Measurements from ENCODE around the gene TSACC. TPM values are rescaled to one million over a fixed set of nuclear protein-coding genes. Genes with fewer than 3 reads are reported as not detected.

Gene TSACC
- total RNA-seq, 2 donors from 2014 or later, result not detected

DNA sequence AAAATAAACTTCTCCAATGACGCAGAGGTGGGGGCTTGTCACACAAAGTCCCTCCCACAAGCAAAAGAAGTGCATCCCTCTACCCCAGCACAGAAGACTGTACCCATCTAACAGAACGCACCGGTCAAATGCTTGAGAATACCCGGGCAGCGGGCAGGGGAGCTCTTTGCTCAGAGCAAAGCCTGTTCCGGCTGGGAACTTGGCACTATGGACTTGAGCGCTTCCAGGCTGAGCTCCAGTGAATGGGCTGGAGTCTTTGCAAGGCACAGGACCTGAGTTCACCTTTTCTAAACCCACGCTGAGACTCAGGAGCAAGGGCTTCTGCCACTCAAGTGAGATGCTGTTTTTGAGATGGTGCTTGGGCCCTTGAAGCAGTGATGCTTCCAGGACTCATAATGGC, 51.0 kb downstream of the TSACC start:
- TF ChIP-seq, protein P1, sequence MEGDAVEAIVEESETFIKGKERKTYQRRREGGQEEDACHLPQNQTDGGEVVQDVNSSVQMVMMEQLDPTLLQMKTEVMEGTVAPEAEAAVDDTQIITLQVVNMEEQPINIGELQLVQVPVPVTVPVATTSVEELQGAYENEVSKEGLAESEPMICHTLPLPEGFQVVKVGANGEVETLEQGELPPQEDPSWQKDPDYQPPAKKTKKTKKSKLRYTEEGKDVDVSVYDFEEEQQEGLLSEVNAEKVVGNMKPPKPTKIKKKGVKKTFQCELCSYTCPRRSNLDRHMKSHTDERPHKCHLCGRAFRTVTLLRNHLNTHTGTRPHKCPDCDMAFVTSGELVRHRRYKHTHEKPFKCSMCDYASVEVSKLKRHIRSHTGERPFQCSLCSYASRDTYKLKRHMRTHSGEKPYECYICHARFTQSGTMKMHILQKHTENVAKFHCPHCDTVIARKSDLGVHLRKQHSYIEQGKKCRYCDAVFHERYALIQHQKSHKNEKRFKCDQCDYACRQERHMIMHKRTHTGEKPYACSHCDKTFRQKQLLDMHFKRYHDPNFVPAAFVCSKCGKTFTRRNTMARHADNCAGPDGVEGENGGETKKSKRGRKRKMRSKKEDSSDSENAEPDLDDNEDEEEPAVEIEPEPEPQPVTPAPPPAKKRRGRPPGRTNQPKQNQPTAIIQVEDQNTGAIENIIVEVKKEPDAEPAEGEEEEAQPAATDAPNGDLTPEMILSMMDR (IDR thresholded peaks at IDR 0.05), result no peak
- TF ChIP-seq POLR2A (IDR thresholded peaks at IDR 0.05), result no peak
- WGBS, 2 donors, result 95 to 96% methylated on average over 8 of the region's 8 CpGs
- H3K36me3 ChIP-seq (replicated peaks in 1 of 2; ENCODE audit: insufficient read depth in 1 of 2, low read depth in 2 of 2), result no peaks in the 10 kb centered on the region
- H3K27me3 ChIP-seq, result peaks cover 0 to 10% of the 10 kb centered on the region in 2 donors
- H3K4me1 ChIP-seq, result peaks cover 5% of the 10 kb centered on the region
- intact Hi-C loops (cut with DNase I), result no loop called here
- H3K27ac ChIP-seq, result no peak overlapping the region
- no peaks in the 10 kb centered on the region for H3K9me3 ChIP-seq
- no peak for DNase-seq
- H3K4me3 ChIP-seq, result no peak overlapping the region
- no peak for ATAC-seq

DNA sequence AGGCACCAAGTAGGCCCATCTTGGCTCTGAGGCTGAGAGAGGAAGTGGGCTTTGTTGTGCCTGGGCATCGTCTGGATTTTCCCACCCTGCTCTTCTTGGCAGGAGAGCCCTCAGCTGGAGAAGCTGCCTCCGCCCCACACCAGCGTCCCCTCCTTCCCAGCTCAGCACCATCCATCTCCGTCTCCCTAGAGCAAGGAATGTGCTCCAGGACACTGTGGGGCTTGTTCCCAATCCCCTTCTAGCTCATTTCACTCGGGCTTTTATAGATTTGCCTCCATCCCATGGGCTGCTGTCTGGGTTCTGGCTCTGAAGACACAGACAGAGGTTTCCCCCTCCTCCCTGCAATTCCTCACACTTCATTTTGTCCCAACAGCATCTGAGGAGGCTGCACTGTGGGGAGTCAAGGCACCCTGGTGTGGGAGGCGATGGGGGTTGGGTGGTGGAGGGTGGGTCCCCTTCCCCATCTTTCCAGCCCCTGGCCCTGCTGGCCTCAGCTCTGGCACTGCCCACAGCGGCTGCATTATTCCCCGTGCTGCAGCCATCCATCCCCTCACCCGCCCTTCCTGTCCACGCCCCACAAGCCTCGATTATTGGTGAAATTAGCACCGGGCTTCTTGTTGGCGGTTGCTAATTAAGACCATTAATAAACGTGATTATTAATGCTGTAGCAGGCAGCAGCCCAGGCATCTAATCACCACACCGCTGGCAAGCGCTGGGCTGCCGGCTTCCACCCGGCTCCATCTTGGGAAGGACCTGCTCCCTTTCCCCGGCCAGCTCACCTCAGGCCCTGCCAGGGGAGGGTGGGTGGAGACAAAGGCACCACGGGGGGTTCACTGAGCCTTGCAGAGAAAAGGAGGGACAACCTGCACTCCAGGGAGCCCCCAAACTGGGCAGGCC, 52.4 kb downstream of the TSACC start:
- Histone ChIP-seq H3K9me3 (no peaks in the 10 kb centered on the region), H3K27me3 (peaks cover 0 to 10% of the 10 kb centered on the region in 2 donors), H3K4me1 (peaks cover 5% of the 10 kb centered on the region), H3K27ac (no peak overlapping the region), H3K36me3 (replicated peaks in 1 of 2; ENCODE audit: insufficient read depth in 1 of 2, low read depth in 2 of 2) (no peaks in the 10 kb centered on the region), H3K4me3 (no peak overlapping the region)
- WGBS, 2 donors, result 62 to 67% methylated on average over 20 of the region's 20 CpGs
- intact Hi-C loops (cut with DNase I), result no loop called here
- TF ChIP-seq POLR2A (IDR thresholded peaks at IDR 0.05), result no peak
- TF ChIP-seq, protein P1 (IDR thresholded peaks at IDR 0.05), result no peak
- ATAC-seq (no peak), DNase-seq (no peak)

DNA sequence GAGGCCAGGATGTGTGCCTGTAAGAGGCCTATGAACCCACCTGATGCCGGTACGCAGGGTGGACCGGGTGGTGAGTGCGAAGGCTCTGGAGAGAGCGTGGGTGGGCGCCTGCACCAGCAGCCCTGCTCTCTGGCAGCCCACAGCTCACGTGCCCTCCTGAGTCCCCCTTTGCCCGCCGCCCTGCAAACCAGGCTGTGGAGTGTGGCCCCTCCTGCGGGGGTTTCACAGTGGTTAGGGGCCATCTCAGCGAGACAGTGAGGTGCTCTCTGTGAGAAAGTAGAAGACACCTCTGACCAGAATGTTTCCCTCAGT, 53.0 kb downstream of the TSACC start:
- Histone ChIP-seq H3K9me3 (no peaks in the 10 kb centered on the region), H3K36me3 (replicated peaks in 1 of 2; ENCODE audit: insufficient read depth in 1 of 2, low read depth in 2 of 2) (no peaks in the 10 kb centered on the region), H3K4me1 (peaks cover 5% of the 10 kb centered on the region), H3K27ac (no peak overlapping the region), H3K27me3 (peaks cover 0 to 10% of the 10 kb centered on the region in 2 donors), H3K4me3 (no peak overlapping the region)
- ATAC-seq (no peak), DNase-seq (no peak)
- WGBS, 2 donors, result 65 to 70% methylated on average over 9 to 11 of the region's 11 CpGs
- intact Hi-C loops (cut with DNase I), result no loop called here
- TF ChIP-seq, protein P1 (IDR thresholded peaks at IDR 0.05), result no peak
- no peak for TF ChIP-seq POLR2A (IDR thresholded peaks at IDR 0.05)

DNA sequence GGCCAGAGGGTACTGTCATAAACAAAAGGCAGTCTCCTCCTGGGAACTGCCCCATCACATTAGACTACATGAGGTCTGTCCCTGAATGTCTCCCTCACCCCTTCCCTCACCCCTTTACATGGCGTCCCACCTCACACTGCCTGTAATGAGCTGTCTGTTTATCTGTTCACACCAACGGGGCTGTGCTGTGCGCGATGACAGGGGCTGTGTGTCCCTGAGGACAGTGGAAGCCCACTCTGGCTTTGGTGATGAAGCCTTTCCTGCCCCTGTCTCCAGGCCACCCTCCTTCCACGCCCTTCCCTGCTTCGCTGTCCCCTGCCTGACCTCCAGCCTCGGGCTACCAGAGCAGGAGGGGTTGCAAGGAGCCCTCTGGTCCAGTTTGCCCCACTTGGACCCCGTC, 53.4 kb downstream of the TSACC start:
- DNase-seq (no peak), ATAC-seq (no peak)
- intact Hi-C loops (cut with DNase I), result no loop called here
- Histone ChIP-seq H3K27me3 (peaks cover 0 to 10% of the 10 kb centered on the region in 2 donors), H3K27ac (no peak overlapping the region), H3K9me3 (no peaks in the 10 kb centered on the region), H3K36me3 (replicated peaks in 1 of 2; ENCODE audit: insufficient read depth in 1 of 2, low read depth in 2 of 2) (no peaks in the 10 kb centered on the region), H3K4me3 (no peak overlapping the region), H3K4me1 (peaks cover 5% of the 10 kb centered on the region)
- 71 to 78% methylated on average over 8 of the region's 8 CpGs for WGBS, 2 donors
- TF ChIP-seq, protein P1 (IDR thresholded peaks at IDR 0.05), result no peak
- TF ChIP-seq POLR2A (IDR thresholded peaks at IDR 0.05), result no peak

DNA sequence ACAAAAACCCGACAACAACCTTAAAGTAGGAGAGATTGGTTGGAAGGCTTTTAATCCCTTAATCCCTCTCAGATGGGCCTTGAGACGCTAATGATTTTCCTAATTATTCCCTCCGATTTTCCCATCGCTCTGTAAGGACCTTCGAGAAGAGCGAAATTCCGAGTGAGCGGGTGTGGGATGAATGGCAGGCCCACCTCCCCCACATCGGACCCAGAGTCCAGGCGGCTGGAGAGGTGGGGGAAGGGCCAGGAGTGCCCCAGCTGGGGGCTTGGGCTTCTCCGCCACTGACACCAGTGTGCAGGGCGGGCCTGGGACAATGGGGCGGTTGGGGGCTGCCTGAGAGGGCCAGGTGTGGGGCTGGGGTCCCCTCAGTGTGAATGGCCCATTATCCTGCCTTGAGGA, 54.1 kb downstream of the TSACC start:
- intact Hi-C loops (cut with DNase I), result no loop called here
- peaks cover 0 to 10% of the 10 kb centered on the region in 2 donors for H3K27me3 ChIP-seq
- WGBS, 2 donors, result 78 to 94% methylated on average over 12 to 13 of the region's 13 CpGs

More for the DNA sequence above, 54.1 kb downstream of the TSACC start:
- no peak overlapping the region for H3K4me3 ChIP-seq
- no peak for DNase-seq
- H3K36me3 ChIP-seq (replicated peaks in 1 of 2; ENCODE audit: insufficient read depth in 1 of 2, low read depth in 2 of 2), result no peaks in the 10 kb centered on the region
- TF ChIP-seq, protein P1 (IDR thresholded peaks at IDR 0.05), result no peak
- no peak for TF ChIP-seq POLR2A (IDR thresholded peaks at IDR 0.05)
- no peak for ATAC-seq
- H3K4me1 ChIP-seq, result peaks cover 5% of the 10 kb centered on the region
- H3K9me3 ChIP-seq, result no peaks in the 10 kb centered on the region
- H3K27ac ChIP-seq, result no peak overlapping the region
